ENCODE data around the gene TMEM232. TPM values are rescaled to one million over a fixed set of nuclear protein-coding genes. Genes with fewer than 3 reads are reported as not detected.

Gene TMEM232
- total RNA-seq, 1 experiment from 2014 or later: 0.21 TPM

DNA sequence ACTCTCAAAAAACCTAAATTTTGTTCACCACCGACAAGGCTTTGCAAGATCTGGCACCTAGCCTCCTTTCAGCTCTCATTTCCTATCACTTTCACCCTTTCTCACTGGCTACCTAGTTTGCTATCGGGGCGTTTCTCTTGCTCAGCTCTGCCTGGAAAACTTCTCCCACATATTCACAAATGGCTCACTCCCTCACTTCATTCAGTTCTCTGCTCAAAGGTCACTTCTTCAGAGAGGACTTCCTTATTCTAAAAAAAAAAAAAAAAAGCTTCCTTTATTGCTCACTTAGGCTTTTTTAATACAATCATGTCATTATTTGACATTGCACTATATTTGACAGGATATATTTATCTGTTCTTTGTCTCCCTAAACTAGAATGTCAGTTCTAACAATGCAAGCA lies 10.3 kb upstream of the TMEM232 start:
- BruUV-seq (replicated peaks): no TSS peak
- POLR2A ChIA-PET: no interaction called here
- intact Hi-C loops (cut with micrococcal nuclease; ENCODE audit: unreplicated experiment): no loop called here

DNA sequence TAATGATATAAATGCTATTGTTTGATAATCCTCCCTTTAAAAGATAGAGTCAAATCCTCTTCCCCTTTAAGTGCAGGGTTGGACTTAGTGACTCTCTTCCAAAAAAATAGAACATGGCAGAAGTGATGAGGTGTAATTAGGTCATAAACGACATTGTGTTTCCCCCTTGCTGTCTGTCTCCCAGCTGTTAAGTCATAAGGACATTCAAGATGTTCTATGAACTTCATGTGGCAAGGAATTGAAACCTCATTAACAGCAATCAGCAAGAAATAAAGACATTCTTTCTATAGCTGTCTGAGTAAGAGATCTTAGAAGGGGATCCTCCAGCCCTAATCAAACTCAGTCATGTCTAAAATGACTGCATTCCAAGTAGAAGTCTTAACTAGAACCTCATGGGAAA lies 9.1 kb upstream of the TMEM232 start:
- CTCF ChIA-PET: no interaction called here
- no peak for ATAC-seq
- Histone ChIP-seq H3K27me3 (ENCODE audit: control insufficient read depth, insufficient read depth, low read length) (peaks cover 3% of the 10 kb centered on the region; the same call in 1 of the 2 replicates), H3K27ac (ENCODE audit: low read length) (no peak overlapping the region), H3K9me3 (ENCODE audit: control insufficient read depth, insufficient read depth, low read depth, low read length) (no peaks in the 10 kb centered on the region), H3K4me3 (ENCODE audit: low read depth in 2 of 2, low read length in 2 of 2) (no peak overlapping the region), H3K36me3 (ENCODE audit: control insufficient read depth, insufficient read depth, low read length) (no peaks in the 10 kb centered on the region; the same call in 1 of the 2 replicates), H3K4me1 (ENCODE audit: control insufficient read depth, insufficient read depth, low read length) (peaks cover 4% of the 10 kb centered on the region; the same call in 1 of the 2 replicates)
- no peak for DNase-seq (ENCODE audit: low read depth, low spot score)
- no TSS peak for BruUV-seq (replicated peaks)
- in situ Hi-C loops (cut with HindIII; ENCODE audit: low pct_unique_long_range_greater_than_20kb, low sequenced_read_pairs): no loop called here
- POLR2A ChIA-PET: no interaction called here
- intact Hi-C loops (cut with micrococcal nuclease; ENCODE audit: unreplicated experiment): no loop called here
- TF ChIP-seq REST (IDR thresholded peaks at IDR 0.05; ENCODE audit: insufficient read depth in 1 of 2, low read depth in 2 of 2, low read length in 1 of 2) (no peak), TCF7L2 (IDR thresholded peaks at IDR 0.05; ENCODE audit: low read depth, low read length) (no peak), SIN3A (IDR thresholded peaks at IDR 0.05; ENCODE audit: borderline replicate concordance, insufficient read depth, low read depth, low read length) (no peak), POLR2AphosphoS5 (IDR thresholded peaks at IDR 0.05; ENCODE audit: low read depth, low read length) (no peak)
- TF ChIP-seq, protein P1, sequence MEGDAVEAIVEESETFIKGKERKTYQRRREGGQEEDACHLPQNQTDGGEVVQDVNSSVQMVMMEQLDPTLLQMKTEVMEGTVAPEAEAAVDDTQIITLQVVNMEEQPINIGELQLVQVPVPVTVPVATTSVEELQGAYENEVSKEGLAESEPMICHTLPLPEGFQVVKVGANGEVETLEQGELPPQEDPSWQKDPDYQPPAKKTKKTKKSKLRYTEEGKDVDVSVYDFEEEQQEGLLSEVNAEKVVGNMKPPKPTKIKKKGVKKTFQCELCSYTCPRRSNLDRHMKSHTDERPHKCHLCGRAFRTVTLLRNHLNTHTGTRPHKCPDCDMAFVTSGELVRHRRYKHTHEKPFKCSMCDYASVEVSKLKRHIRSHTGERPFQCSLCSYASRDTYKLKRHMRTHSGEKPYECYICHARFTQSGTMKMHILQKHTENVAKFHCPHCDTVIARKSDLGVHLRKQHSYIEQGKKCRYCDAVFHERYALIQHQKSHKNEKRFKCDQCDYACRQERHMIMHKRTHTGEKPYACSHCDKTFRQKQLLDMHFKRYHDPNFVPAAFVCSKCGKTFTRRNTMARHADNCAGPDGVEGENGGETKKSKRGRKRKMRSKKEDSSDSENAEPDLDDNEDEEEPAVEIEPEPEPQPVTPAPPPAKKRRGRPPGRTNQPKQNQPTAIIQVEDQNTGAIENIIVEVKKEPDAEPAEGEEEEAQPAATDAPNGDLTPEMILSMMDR (IDR thresholded peaks at IDR 0.05): no peak

More for the DNA sequence above, 10.3 kb upstream of the TMEM232 start:
- no peak for DNase-seq (ENCODE audit: low read depth, low spot score)
- Histone ChIP-seq H3K27ac (ENCODE audit: low read length) (no peak overlapping the region), H3K4me1 (ENCODE audit: control insufficient read depth, insufficient read depth, low read length) (peaks cover 4% of the 10 kb centered on the region), H3K4me3 (ENCODE audit: low read depth in 2 of 2, low read length in 2 of 2) (no peak overlapping the region), H3K9me3 (ENCODE audit: control insufficient read depth, insufficient read depth, low read depth, low read length) (no peaks in the 10 kb centered on the region), H3K27me3 (ENCODE audit: control insufficient read depth, insufficient read depth, low read length) (peaks cover 3% of the 10 kb centered on the region; the same call in 1 of the 2 replicates), H3K36me3 (ENCODE audit: control insufficient read depth, insufficient read depth, low read length) (no peaks in the 10 kb centered on the region; the same call in 1 of the 2 replicates)
- in situ Hi-C loops (cut with HindIII; ENCODE audit: low pct_unique_long_range_greater_than_20kb, low sequenced_read_pairs): no loop called here
- ATAC-seq: no peak
- TF ChIP-seq, protein P1 (IDR thresholded peaks at IDR 0.05): no peak
- no peak for TF ChIP-seq POLR2AphosphoS5 (IDR thresholded peaks at IDR 0.05; ENCODE audit: low read depth, low read length)
- TF ChIP-seq SIN3A (IDR thresholded peaks at IDR 0.05; ENCODE audit: borderline replicate concordance, insufficient read depth, low read depth, low read length): no peak
- no peak for TF ChIP-seq REST (IDR thresholded peaks at IDR 0.05; ENCODE audit: insufficient read depth in 1 of 2, low read depth in 2 of 2, low read length in 1 of 2)
- no peak for TF ChIP-seq TCF7L2 (IDR thresholded peaks at IDR 0.05; ENCODE audit: low read depth, low read length)
- CTCF ChIA-PET: no interaction called here

All from Panc1 (cell line).